ENCODE results near the gene CACNA1G.

GRCh38 chr17:50637829-50638605 is 77.5 kb downstream of the CACNA1G start:
- TF ChIP-seq EP300 (conservative IDR thresholded peaks at IDR 0.05; ENCODE audit: poor library complexity, severe bottlenecking) (no peak), CTCF (IDR thresholded peaks at IDR 0.05; ENCODE audit: poor library complexity, severe bottlenecking) (no peak), EZH2 (IDR thresholded peaks at IDR 0.05; ENCODE audit: borderline replicate concordance, insufficient read depth, low read length, poor library complexity, severe bottlenecking) (no peak), RAD21 (conservative IDR thresholded peaks at IDR 0.05) (no peak)

All from neural cell (in vitro differentiated cells).